ENCODE data around the gene SYTL4. TPM values are rescaled to one million over a fixed set of nuclear protein-coding genes. Genes with fewer than 3 reads are reported as not detected.

SYTL4 gene
- total RNA-seq, 2 donors from 2014 or later, result 19.1 to 21.3 TPM

DNA sequence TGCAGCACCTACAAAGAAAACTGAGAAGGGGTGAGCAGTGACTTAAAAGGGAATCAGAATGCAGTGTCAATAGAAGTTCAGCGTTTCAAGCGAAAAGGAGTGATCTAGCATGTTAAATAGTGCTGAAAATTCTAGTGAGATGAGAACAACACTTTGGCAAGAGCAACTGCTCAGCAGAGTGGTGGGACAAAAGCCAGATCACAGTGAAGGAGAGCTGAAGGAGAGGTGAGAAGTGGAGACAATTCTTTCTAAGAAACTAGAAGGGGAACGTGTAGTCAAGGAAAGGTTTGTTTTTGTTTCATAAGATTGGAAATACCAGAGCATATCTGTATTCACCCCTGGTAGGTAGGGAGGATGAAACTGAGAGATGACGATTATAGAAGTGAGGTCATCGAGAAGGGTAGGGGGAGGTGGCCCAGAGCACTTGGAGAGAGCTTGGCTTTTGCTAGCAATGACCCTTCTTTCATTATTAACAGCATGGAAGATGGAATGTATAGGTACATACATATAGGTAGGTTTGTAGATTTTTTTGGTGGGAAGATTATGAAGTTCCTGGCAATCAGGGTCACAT, 54.2 kb downstream of the SYTL4 start:
- TF ChIP-seq, protein P1, sequence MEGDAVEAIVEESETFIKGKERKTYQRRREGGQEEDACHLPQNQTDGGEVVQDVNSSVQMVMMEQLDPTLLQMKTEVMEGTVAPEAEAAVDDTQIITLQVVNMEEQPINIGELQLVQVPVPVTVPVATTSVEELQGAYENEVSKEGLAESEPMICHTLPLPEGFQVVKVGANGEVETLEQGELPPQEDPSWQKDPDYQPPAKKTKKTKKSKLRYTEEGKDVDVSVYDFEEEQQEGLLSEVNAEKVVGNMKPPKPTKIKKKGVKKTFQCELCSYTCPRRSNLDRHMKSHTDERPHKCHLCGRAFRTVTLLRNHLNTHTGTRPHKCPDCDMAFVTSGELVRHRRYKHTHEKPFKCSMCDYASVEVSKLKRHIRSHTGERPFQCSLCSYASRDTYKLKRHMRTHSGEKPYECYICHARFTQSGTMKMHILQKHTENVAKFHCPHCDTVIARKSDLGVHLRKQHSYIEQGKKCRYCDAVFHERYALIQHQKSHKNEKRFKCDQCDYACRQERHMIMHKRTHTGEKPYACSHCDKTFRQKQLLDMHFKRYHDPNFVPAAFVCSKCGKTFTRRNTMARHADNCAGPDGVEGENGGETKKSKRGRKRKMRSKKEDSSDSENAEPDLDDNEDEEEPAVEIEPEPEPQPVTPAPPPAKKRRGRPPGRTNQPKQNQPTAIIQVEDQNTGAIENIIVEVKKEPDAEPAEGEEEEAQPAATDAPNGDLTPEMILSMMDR (IDR thresholded peaks at IDR 0.05), result no peak
- TF ChIP-seq POLR2A (IDR thresholded peaks at IDR 0.05), result no peak
- Histone ChIP-seq H3K27ac (no peak overlapping the region), H3K9me3 (no peaks in the 10 kb centered on the region), H3K36me3 (replicated peaks in 1 of 2; ENCODE audit: insufficient read depth in 1 of 2, low read depth in 2 of 2) (no peaks in the 10 kb centered on the region), H3K4me3 (no peak overlapping the region), H3K4me1 (no peaks in the 10 kb centered on the region), H3K27me3 (no peaks in the 10 kb centered on the region)
- WGBS, 2 donors, result 70 to 85% methylated on average over 5 of the region's 5 CpGs
- intact Hi-C loops (cut with DNase I), result no loop called here
- DNase-seq, result no peak
- ATAC-seq, result no peak

DNA sequence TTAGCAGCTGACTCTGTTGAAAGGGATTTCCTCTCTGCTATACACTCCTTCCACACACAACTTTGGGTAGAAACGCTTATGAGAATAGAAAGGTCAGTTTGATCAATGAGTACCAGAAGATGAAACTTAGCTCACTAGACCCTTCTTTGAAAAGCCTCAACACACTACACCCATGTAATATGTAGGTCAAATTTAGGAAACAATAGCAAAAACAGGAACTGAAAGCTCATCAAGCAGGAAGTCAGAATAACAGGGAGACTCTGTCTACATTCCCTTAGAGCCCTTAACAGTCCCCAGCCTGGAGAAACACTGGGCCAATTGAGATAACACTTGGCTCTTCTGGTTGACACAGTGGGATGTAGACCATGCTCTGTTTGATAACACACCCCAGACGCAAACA, 57.2 kb downstream of the SYTL4 start:
- intact Hi-C loops (cut with DNase I), result no loop called here
- 54 to 71% methylated on average over 1 to 2 of the region's 2 CpGs for WGBS, 2 donors
- Histone ChIP-seq H3K4me3 (no peak overlapping the region), H3K36me3 (replicated peaks in 1 of 2; ENCODE audit: insufficient read depth in 1 of 2, low read depth in 2 of 2) (no peaks in the 10 kb centered on the region), H3K9me3 (no peaks in the 10 kb centered on the region), H3K4me1 (no peaks in the 10 kb centered on the region), H3K27me3 (no peaks in the 10 kb centered on the region), H3K27ac (no peak overlapping the region)
- no peak for TF ChIP-seq POLR2A (IDR thresholded peaks at IDR 0.05)
- TF ChIP-seq, protein P1 (IDR thresholded peaks at IDR 0.05), result no peak
- no peak for DNase-seq
- ATAC-seq, result no peak

DNA sequence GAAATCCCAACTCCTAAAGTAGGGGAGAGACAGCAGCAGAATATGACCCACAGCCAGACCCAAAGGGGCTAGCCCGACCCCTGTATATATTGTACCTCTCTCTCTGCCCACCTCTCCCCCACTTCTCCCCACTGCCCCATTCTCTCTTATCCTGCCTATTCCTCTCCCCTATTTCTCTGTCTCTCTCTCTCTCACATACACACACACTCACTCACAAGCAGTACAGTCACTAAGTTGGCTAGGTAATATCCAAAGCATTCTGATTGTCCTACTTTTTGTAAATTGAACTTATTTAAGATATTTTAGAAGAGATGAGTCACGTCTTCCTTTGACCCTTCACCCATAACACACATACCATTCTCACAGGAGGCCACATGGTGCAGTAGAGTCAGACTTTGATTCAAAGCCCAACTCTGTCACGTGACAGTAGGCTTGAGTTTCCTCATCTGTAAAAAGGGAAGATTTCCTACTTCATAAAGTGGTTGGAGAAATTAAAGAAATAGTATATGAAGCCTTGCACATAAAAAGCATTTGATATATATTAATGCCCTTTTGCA, 58.4 kb downstream of the SYTL4 start:
- H3K9me3 ChIP-seq, result no peaks in the 10 kb centered on the region
- ATAC-seq (no peak), DNase-seq (no peak)
- intact Hi-C loops (cut with DNase I), result no loop called here
- no peaks in the 10 kb centered on the region for H3K36me3 ChIP-seq (replicated peaks in 1 of 2; ENCODE audit: insufficient read depth in 1 of 2, low read depth in 2 of 2)
- H3K4me1 ChIP-seq, result no peaks in the 10 kb centered on the region
- no peaks in the 10 kb centered on the region for H3K27me3 ChIP-seq
- TF ChIP-seq POLR2A (IDR thresholded peaks at IDR 0.05), result no peak
- TF ChIP-seq, protein P1 (IDR thresholded peaks at IDR 0.05), result no peak
- no peak overlapping the region for H3K4me3 ChIP-seq
- H3K27ac ChIP-seq, result no peak overlapping the region
- WGBS, 2 donors, result 76 to 79% methylated on average over 3 of the region's 3 CpGs

DNA sequence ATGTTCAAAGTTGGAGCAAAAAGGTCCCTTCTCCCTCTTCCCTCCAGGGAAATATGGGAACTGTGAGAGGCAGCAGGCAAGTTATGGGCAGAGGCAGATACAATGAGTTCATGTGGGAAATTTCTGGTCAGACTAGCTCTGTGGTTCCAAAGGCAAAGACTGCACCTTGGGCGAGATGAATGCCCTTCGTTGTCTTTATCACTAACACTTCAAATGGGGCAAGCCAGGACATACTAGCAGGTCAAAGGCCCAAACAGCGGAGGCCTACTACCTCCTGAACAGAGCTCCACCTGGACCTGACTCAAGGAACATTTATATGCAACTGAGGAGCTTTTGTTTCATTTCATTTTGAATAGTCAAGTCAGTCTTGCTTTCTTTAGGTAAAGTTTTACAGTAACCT, 59.0 kb downstream of the SYTL4 start:
- Histone ChIP-seq H3K36me3 (replicated peaks in 1 of 2; ENCODE audit: insufficient read depth in 1 of 2, low read depth in 2 of 2) (no peaks in the 10 kb centered on the region), H3K9me3 (no peaks in the 10 kb centered on the region), H3K4me3 (no peak overlapping the region), H3K27ac (no peak overlapping the region), H3K4me1 (no peaks in the 10 kb centered on the region), H3K27me3 (no peaks in the 10 kb centered on the region)
- TF ChIP-seq, protein P1 (IDR thresholded peaks at IDR 0.05), result no peak
- TF ChIP-seq POLR2A (IDR thresholded peaks at IDR 0.05), result no peak
- WGBS, 2 donors, result 53 to 83% methylated on average over 2 to 3 of the region's 3 CpGs
- no peak for ATAC-seq
- no peak for DNase-seq
- intact Hi-C loops (cut with DNase I), result no loop called here

DNA sequence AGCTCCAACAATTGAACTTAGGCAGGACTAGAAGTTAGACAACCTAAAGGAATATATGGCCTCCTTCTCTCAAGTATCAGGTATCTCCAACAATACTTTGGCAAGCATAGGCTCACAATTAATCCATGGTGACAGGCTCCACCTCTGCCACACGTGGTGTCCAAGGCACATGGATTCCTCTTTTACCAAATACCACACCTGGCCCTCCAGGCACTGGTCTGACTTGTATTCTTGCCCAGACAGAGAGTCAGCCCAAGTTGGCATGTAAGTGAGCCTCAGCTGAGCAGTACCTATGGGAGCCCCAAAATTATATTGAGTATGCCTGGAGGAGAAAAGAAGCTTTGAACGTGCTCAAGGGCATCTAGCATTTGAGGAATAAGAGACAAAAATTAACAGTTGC, 68.3 kb downstream of the SYTL4 start:
- Histone ChIP-seq H3K27me3 (no peaks in the 10 kb centered on the region), H3K36me3 (replicated peaks in 1 of 2; ENCODE audit: insufficient read depth in 1 of 2, low read depth in 2 of 2) (no peaks in the 10 kb centered on the region), H3K4me1 (no peaks in the 10 kb centered on the region), H3K27ac (no peak overlapping the region), H3K4me3 (no peak overlapping the region), H3K9me3 (no peaks in the 10 kb centered on the region)
- 50 to 55% methylated on average over 1 to 2 of the region's 2 CpGs for WGBS, 2 donors
- TF ChIP-seq, protein P1 (IDR thresholded peaks at IDR 0.05), result no peak
- TF ChIP-seq POLR2A (IDR thresholded peaks at IDR 0.05), result no peak
- DNase-seq (no peak), ATAC-seq (no peak)
- intact Hi-C loops (cut with DNase I), result no loop called here
